HG03457 (cell line): ENCODE measurements around the gene RANGRF.
A peak's percentile ranks its signal among the peaks of the same experiment; 100 is the strongest.
"Not testable (repeated sequence)": the region's sequence is repeated elsewhere in the genome, so short reads cannot be mapped to it uniquely, and the experiment has no call there.

Experiments
- ATAC-seq: cut with Tn5 transposase; IDR thresholded peaks from one replicate; pipeline ENCODE4 v1.9.1; 2021; ENCODE audit warnings: moderate number of reproducible peaks; ENCODE audit not compliant: unreplicated experiment

Gene RANGRF

DNA sequence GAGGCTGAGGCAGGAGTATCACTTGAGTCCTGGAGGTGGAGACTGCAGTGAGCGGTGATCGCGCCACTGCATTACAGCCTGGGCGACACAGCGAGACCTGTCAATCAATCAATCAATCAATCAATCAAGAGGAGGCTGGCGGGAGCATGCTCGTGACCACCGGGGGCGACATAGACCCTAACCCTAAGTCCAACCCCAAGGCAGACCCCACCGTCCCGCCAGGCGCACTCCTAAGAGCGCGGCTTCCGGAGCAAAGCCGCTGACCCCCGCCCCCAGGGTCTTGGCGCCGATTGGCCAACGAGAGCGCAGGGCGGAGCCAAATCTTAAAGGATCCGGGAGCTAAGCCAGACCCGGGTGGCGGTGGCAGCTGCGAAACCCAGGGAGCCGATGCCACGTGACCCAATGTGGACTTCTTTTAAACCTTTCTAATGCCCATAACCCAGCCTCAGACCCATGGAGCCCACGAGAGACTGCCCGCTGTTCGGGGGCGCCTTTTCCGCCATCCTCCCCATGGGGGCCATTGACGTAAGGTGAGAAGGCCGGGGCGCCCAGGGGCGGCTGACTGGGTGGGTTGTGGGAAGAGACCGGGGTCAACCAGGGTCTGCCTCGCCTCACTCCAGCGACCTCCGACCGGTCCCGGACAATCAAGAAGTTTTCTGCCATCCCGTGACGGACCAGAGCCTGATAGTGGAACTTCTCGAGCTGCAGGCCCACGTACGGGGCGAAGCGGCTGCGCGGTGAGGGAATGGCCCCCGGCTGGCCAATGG, at the start of gene RANGRF:
Gene RANGRF, plus strand, starts transcription at position 335 of the 767 bp plus-strand sequence. Its CDS starts 119 bp downstream, at position 454.
- peak; percentile 65 for ATAC-seq

DNA sequence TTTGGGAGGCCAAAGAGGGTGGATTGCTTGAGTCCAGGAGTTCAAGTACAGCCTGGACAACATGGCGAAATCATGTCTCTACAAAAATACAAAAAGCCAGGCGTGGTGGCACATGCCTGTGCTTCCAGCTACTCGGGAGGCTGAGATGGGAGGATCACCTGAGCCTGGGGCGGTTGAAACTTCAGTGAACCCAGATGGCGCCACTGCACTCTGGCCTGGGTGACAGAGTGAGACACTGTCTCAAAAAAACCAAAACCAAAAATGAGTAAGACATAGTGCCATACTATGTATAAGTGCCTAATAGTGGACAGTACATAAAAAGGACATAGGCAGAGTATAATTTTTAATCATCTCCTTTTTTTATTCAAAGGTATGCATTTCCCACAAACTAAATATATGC, 44.6 kb upstream of the RANGRF start:
- no peak for ATAC-seq

- no peak for ATAC-seq
These were observed 43.7 kb upstream of the RANGRF start for GRCh38 chr17:8244768-8245167.

DNA sequence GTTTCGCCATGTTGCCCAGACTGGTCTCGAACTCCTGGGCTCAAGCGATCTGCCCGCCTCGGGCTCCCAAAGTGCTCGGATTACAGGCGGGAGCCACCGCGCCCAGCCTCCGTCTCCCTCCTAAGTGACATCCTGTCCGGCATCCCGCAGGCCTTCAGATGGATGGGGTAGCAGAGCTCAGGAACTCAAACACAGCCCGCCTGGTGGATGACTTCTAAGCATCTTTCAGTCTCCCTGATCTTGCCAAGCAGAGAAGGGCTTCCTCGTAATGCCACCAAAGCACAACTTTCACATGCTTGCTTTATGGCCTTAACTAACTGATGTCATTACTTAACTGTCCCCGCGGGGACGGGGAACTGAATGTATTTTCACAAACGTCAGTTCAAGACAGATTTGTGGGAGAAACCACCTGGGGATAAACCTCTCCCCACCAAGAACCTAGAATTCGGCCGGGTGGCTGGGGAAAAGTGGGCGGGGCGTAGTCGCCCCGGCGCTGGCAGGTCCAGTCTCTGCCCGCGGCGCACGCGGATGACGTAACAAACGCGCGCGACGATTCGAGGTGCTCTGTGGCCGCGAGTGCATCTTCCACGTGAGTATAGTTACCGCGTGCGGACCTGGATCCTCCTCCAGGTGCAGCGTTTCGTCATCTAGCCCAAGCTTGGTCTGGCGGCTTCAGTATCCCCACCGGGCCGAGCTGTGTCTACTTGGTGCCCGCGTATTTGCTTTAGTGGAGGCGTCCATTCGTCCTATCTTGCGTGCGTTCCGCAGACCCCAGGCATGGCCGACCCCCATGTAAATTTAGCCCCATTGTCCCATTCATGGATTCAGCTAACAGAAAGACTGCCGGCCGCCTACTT, 39.5 kb upstream of the RANGRF start, which contains the start of gene PFAS:
Gene PFAS, plus strand, starts transcription at position 539 of the 857 bp plus-strand sequence. CDS start 4,649 bp downstream, outside the sequence.
- ATAC-seq, result peak; percentile 43

DNA sequence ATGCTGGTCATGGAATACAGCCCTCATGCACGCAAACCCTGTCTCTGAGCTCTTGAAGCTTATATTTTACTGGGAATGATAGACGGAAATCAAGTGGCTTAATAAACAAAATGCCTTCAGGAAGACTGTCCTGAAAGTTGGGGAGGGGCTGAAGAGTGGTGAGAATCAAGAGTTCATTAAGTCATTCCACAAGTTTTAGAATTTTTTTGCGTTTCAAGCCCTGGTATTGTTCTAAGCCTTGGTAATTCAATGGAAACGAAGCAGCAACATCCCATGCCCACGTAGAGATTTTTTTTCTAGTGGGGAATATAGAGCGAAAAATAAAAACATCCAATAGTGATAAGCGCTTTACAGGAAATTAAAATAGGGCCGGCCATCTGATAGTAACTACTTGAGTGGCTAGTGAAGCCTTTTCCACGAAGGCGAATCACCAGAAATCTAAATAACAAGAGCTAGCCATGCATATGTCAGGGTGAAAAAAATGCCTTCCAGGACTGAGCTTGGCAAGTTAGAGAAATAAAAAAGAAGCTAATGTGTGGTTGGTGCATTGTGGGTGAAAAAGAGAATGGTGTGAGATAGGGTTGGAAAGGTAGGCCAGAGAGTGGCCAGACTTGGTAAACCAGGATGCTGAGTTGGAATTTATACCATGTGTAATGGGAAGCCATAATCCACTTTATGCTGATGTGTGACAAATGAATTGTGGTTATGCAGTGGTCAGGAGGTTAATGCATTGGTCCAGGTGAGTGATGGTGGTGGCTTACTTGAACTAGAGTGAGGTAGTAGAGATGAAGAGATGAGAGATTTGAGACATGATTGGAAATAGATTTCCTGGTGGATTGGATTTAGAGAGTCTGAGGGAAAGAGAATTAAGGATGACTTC, 38.6 kb upstream of the RANGRF start:
- ATAC-seq, result no peak

GRCh38 chr17:8251411-8251810, 37.1 kb upstream of the RANGRF start:
- ATAC-seq, result not testable (repeated sequence)

GRCh38 chr17:8253801-8254200, 34.7 kb upstream of the RANGRF start:
- no peak for ATAC-seq

DNA sequence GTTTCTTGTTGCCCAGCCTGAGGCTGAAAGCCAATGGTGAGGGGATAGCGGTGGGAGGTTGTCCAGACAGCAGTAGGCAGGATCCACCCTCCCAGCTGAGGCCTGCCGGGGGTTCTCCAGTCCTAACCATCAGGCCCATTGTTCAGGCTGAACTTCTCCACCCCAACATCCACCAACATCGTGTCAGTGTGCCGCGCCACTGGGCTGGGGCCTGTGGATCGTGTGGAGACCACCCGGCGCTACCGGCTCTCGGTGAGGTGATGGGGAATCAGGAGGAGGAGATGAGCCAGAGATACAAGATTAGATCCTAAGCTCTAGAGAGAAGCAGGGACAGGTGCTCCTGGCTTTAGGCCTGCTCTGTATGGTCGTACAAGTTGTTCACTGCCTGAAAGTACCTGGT, 33.6 kb upstream of the RANGRF start:
- no peak for ATAC-seq

DNA sequence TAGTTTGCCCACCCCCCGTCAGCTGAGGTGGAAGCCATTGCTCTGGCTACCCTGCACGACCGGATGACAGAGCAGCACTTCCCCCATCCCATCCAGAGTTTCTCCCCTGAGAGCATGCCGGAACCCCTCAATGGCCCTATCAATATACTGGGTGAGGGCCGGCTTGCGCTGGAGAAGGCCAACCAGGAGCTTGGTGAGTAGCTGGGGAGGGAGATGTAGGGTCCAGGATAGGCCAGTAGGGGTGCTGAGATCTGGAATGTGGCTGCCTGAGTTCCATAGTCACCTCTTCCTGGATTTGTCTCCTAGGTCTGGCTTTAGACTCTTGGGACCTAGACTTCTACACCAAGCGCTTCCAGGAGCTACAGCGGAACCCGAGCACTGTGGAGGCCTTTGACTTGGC, 33.0 kb upstream of the RANGRF start:
- ATAC-seq, result no peak

DNA sequence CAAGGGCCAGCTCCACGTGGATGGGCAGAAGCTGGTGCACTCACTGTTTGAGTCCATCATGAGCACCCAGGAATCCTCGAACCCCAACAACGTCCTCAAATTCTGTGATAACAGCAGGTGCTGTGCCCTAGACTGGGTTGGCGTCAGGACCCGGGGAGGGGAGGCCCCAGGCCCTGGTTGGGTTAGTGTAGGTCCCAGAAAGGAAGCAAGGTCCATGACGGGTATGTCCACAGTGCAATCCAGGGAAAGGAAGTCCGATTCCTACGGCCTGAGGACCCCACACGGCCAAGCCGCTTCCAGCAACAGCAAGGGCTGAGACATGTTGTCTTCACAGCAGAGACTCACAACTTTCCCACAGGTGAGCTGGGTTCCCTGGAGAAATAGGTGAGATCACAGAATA, 32.2 kb upstream of the RANGRF start:
- no peak for ATAC-seq

DNA sequence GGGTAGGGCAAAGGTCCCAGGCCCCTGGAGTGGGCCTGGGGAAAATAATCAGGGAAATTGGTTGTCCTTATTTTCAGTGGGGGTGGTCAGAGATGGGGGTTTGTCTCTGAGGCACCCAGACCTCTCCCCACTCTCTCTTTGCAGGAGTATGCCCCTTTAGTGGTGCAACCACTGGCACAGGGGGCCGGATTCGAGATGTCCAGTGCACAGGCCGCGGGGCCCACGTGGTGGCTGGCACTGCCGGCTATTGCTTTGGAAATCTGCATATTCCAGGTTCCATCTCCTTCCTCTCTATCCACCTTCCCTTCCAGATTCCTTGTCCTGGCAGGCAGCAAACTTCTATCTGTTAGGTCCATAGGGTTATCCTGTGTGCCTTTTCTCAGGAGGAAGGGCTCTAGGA, 31.8 kb upstream of the RANGRF start:
- ATAC-seq, result no peak

DNA sequence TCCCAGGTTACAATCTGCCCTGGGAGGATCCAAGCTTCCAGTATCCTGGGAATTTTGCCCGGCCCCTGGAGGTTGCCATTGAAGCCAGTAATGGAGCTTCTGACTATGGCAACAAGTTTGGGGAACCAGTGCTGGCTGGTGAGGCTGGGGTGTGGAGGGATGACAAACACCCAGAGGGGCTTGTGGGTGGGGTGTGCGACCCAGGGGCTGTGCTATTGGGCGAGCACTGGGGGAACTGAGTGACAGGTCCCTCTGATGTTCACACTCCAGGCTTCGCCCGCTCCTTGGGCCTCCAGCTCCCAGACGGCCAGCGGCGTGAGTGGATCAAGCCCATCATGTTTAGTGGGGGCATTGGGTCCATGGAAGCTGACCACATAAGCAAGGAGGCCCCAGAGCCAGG, 30.7 kb upstream of the RANGRF start:
- no peak for ATAC-seq

DNA sequence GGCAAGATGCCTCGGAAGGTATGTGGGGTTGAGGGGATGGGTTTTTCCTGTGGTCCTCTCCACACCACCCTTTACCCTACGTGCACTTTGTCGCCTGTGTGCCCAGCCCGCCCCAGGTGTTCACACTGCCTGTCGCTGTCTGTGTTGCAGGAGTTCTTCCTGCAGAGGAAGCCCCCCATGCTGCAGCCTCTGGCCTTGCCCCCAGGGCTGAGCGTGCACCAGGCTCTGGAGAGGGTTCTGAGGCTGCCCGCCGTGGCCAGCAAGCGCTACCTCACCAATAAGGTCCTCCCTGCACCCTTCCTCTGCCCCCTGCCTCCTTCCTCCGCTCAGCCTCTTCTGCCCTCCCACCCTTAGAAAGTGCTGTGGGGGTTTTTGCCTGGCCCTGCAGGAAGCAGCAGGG, 24.1 kb upstream of the RANGRF start:
- no peak for ATAC-seq

- ATAC-seq, result no peak
These were observed 23.5 kb upstream of the RANGRF start for GRCh38 chr17:8264836-8265542.

- ATAC-seq, result no peak
These were observed 21.6 kb upstream of the RANGRF start for GRCh38 chr17:8266648-8267479.

DNA sequence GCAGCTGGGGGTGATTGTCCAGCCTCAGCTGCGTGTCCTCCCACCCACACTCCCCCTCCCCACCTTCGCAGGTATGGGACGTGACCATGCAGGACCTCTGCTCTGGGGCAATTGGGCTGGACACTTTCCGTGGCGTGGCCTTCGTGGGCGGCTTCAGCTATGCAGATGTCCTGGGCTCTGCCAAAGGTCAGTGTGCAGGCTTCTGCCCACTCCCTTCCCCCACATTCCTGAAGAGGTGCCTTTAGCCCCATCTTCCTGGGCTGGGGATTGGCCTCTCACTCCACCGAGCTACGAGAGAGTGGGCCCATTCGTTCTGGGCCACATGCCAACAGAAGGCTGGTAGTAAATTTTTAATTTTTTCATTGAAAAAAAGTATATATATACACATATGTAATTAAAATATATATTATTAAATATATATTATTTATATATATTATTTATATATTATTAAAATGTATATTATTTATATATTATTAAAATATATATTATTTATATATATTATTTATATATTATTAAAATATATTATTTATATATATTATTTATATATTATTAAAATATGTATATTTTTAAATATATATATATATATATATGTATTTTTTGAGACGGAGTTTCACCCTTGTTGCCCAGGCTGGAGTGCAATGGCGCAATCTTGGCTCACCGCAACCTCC, 20.9 kb upstream of the RANGRF start:
- ATAC-seq, result no peak

- no peak for ATAC-seq
These were observed 19.7 kb upstream of the RANGRF start for GRCh38 chr17:8268550-8269298.

DNA sequence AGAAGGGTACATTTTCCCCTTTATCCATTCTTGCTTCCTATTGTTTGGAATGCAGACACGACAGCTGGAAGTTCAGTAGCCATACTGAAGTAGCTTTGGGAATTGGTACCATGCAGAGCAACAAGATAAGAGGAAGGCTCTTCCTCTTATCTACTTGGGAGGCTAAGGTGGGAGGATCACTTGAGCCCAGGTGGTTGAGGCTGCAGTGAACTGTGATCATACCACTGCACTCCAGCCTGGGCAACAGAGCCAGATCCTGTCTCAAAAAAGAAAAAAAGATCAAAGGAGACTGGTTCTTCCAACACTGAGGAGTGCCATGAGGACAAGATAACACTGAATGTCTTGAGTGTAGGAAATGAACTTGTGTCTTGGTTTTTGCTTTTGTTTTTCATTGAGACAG, 16.0 kb upstream of the RANGRF start:
- no peak for ATAC-seq
